K562 treated with DMSO at 1 percent for 4 hours (cell line): Measurements from ENCODE around the gene BROX. TPM values are rescaled to one million over a fixed set of nuclear protein-coding genes. Genes with fewer than 3 reads are reported as not detected.

Experiments
- total RNA-seq: library from RNA; unstranded; fragments of 300-600 nt; gene quantifications from 2 replicates; pipeline ENCODE4 v1.2.3, GENCODE V29; 2022; ENCODE audit not compliant: insufficient read depth

Gene BROX, protein sequence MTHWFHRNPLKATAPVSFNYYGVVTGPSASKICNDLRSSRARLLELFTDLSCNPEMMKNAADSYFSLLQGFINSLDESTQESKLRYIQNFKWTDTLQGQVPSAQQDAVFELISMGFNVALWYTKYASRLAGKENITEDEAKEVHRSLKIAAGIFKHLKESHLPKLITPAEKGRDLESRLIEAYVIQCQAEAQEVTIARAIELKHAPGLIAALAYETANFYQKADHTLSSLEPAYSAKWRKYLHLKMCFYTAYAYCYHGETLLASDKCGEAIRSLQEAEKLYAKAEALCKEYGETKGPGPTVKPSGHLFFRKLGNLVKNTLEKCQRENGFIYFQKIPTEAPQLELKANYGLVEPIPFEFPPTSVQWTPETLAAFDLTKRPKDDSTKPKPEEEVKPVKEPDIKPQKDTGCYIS
- total RNA-seq: 18.4 and 22.7 TPM in 2 replicates

DNA sequence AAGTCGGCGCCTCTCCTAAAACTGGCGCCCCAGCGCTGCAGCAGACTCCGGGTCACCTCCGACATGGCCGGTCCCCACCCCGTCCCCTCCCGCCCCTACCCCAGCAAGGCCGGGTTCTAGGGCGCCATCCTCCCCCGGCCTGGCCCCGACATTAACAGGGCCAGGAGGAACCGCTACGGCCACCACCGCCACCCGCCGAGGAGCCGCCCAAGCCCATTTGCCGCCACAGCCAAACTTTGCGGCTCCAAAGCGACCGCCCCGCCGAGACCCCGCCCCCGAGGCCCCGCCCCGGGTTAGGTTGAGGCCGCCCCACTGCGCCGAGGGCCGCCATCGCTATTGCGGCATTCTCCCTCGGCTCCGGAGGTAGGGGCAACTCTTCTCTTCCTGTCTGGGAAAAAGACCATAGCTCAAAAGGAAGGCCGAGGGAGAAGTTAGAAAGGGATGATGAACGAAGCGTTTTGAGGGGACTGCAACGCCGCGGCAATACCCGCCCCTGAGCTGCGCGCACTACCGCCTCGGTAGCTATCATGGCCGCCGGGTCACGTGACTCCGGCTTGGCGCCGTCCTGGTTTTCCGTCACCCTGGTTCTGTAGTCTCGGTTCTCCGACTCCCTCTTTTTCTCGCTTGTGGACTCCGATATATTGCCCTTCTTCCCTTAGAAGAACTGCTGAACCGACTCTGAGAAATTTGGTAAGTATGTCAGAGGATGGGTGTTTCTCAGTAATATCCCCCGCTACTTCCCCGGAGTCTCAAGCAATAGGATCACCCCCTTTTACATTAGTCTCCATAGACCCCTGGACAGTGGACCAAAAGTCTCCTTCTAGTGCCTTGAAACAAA, at the start of gene BROX, which contains the start of gene AIDA:
Gene BROX, plus strand, starts transcription at position 312 of the 838 bp plus-strand sequence. CDS start 3,136 bp downstream, outside the sequence.
Gene AIDA, minus strand, starts transcription at position 239 of the 838 bp plus-strand sequence. Its CDS starts 174 bp downstream, at position 65.

GRCh38 chr1:222736972-222737371, 24.6 kb downstream of the BROX start, which contains the start of gene FAM177B:
TSS of gene FAM177B (plus strand) at chr1:222737202. CDS start at chr1:222746546, 9,344 bp downstream.

Other genes with a start within 250 kb of the BROX start
- gene HHIPL2, start 164.5 kb upstream of the BROX start, total RNA-seq: 0.48 TPM in 1 of 2 replicates, not detected in the other
- gene TAF1A, start 122.6 kb upstream of the BROX start, total RNA-seq: 5.8 and 5.9 TPM in 2 replicates
- gene MIA3, start 94.5 kb upstream of the BROX start, total RNA-seq: 45.6 and 48.3 TPM in 2 replicates
- gene AIDA, start 73 bp upstream of the BROX start, total RNA-seq: 38.8 and 41.4 TPM in 2 replicates
- not detected in 2 replicates for gene FAM177B, start 24.6 kb downstream of the BROX start, total RNA-seq
- 0.42 and 0.73 TPM in 2 replicates for gene DISP1, start 102.5 kb downstream of the BROX start, total RNA-seq